ENCODE measurements around the gene CAMK4.

DNA sequence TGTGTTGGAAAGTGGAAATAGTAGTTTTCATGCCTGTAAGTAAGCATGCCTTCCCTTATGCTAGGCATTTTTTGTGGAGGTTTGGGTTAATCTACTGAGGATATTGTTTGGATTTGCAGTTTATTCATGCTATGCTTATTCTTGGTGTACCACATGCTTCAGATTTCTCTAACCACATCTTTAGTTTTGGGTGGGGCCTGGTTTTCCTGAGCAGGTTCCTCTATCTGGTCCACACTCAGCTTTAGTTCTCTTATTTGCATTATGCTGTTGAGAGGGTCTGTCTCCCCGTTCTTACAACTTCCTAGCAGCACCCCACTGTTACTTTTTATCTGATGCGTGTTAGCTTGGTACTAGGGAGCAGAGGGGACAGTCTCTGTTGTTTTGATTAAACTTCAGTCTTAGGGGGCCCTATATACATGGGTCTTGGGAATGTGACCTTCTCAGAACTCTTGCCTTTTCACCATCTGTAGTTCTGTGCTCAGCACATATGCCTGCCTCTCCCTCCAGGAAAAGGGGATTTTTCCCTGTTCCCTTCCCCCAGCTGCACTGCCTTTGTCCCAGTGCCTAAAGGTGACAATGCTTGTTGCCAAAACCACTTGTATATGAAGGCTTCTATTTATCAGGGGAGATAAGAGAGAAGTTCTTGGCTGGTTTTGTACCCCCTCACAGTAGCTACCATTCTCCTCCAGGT is 10.0 kb upstream of the CAMK4 start:
- TF ChIP-seq CTCF (IDR thresholded peaks at IDR 0.05) (no peak), EZH2 (IDR thresholded peaks at IDR 0.05) (no peak)
